ENCODE data around the gene COL19A1.

COL19A1 gene

DNA sequence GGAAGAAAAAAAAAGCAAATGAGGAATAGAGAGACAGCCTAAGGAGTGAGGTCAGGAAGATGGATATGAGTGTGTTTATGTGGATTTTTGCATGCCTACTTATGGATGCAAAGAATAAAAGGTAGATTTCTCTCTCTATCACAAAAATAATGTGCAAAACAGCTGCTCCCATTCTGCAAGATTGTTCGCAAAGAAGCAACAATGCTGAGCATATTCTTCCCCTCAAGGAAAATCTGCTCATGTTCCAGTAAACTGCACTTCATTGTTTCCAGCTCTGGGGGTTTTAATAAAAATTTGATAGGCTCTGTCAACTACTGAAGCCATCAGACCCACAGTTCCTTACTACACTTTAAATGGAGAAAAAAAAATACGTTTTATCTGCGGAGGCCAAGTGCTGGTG, 259.2 kb downstream of the COL19A1 start:
- no peak for DNase-seq (ENCODE audit: low read depth)

DNA sequence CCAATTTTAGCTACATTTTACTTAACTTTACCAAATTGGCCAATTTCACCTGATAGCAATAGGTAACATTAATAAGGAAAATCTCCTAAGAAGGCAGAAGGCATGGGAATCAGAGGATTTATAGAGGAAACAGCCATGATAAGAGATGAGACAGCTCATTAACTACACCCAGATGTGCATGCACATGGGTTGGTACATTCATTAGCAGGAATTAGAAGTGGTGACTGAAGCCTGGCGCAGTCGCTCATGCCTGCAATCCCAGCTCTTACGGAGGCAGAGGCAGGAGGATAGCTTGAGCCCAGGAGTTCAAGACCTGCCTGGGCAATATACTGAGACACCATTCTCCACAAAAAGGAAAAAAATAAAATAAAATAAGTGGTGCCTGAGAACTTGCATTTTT, 263.0 kb downstream of the COL19A1 start:
- no peak for DNase-seq (ENCODE audit: low read depth)

- DNase-seq (ENCODE audit: low read depth) = no peak
Observed at GRCh38 chr6:70130865-70131264, 264.5 kb downstream of the COL19A1 start.

DNA sequence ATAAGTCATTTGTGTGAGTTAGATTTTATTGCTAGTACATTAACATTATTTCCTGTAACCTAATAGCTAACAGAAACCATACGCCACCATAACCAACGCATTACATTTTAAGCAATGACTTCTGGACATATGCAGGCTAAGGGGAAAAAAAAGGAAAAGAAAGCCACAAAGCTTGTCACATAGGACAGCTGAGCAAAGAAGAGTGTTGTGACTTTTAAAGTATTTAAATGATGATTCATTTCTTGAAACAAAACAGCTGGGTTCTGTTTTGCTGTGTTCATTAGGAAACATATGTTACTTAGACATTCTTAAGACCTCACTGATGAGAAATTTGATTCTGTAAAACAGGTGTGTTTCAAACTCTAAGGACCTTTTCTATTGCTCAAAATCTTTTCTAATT, 265.2 kb downstream of the COL19A1 start:
- no peak for DNase-seq (ENCODE audit: low read depth)

DNA sequence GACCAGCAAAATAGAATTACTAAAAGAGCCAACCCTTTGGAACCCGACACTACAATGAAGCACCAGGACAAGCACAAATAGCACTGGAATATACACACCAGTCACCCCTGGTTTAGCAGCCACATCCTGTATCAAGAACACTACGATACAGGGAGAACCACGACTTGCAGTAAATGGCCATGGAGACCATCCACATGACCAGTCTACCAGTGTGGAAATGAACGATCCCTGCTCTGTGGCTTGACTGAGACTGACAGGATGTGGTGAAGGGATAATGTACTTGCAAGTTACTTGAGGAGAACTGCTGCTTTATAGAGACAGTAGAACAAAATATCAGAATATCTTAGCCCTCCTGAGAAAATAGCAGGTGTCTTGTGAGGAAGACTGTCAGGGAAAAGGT, 266.9 kb downstream of the COL19A1 start:
- DNase-seq (ENCODE audit: low read depth) = no peak

DNA sequence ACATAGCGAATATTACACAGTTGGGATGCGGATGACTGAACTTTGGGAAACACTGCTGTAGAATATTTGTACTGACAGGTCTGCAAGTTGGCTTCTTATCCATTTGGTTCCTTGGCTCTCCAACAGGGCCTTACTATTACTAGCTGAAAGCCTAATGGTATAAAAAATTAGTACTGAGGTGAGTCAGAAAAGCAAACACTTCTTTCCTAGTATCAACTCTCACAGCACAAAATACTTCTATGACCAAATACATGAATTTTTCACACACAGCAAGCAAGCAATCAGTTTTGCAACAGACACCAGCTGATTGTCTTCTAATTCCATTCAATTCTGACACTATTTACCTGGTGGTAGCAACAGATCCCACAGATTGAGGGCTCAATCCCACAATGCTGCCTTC, 268.2 kb downstream of the COL19A1 start:
- no peak for DNase-seq (ENCODE audit: low read depth)

DNA sequence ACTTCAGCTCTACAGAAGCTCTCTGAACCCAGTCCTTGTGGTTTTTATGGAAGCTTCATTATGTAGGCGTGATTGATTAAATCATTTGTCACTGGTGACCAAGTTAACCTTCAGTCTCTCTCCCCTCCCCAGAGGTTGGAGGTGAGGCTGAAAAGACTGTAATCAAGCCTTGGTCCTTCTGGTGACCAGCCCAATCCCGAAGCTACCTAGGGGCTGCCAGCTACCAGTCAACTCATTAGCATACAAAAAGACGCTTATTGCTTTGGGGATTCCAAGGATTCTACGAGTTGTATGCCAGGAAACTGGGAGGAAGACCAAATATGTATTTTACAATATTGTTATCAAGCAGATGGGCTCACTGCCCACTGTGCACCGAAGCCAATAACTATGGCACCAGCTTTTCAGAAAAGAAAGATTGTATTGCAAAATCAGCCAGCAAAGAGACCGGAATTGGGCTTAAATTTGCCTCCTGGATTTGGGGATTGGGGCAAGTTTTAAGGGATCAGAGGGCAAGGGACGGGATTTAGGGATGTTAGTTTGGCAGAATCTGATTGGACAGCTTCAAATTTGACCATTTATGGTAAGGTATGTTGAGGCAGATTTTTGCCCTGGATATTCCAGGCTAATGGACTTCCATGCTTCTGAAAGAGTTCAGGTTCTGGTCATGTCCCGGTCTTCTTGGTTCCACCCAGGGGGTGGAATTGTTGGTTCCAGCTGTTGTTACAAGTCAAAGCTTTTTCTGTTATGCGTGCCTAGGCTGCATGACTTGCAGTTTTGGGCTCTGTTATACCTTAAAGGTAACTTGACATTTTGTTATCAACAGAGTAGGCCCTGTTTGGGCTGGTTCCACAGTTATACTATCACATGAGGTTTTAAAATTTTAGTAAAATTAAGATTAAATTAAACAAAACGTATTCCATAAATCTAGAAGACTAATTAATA, 269.1 kb downstream of the COL19A1 start:
- no peak for DNase-seq (ENCODE audit: low read depth)

- no peak for DNase-seq (ENCODE audit: low read depth)
Observed at GRCh38 chr6:70136996-70137395, 270.6 kb downstream of the COL19A1 start.

DNA sequence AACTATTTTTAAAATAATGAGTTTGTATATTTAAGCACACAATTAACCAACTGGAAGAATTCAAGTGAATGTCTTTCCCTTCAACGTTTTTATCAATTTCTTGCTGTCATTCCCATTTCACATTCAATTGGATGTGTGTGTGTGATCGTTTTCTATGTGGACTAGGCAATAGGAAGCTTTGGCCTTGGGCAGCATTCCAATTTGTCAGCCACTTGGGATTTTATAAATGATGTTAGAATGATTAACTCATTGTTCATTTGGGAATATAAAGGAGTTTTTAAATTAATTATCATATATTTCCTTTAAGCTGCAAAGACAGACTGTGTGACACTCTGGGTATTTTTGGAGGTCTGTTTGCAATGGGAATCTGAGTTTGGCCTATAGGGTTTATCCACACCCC, 274.1 kb downstream of the COL19A1 start:
- DNase-seq (ENCODE audit: low read depth) = no peak

GRCh38 chr6:70142034-70142433, 275.7 kb downstream of the COL19A1 start:
- DNase-seq (ENCODE audit: low read depth) = no peak

GRCh38 chr6:70145178-70145577, 278.8 kb downstream of the COL19A1 start:
- no peak for DNase-seq (ENCODE audit: low read depth)

GRCh38 chr6:70149209-70149788, 282.9 kb downstream of the COL19A1 start:
- DNase-seq (ENCODE audit: low read depth) = no peak

DNA sequence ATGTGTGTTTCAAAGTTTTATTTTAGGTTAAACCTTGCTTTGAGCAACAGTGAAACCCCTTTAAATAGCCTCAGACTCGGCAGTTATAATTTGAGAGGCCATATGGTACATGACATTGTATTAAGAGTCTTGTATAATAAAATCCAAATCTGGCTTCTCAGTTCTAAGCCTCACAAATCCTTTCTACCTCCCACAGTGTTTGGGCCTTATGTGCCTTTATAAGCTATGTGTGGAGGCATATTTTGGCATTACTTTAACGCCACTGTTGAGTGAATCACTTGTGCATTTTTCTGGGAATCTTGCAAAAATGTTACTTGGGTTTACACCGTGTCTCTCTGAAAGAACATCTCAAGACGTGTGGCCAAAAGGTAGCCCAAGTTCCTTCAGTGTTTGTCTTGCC, 284.2 kb downstream of the COL19A1 start:
- DNase-seq (ENCODE audit: low read depth) = no peak

DNA sequence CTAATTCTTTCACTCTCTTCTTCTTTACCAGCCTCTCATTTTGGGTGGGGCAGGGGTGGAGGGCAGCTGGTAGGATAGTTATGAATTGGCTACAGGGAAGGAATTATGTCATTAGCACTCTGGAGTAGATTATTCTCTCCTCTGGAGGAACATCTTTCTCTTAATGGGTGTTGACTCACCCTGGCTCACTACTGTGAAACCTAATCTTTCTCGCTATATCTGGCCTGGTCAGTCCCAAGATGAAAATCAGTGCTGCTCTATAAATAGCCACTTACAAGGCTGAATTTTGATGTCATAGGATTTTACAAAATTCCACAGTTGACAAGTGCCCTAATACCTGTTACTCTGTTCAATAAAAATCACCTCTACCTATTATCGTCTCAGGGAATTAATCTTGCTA, 285.3 kb downstream of the COL19A1 start:
- DNase-seq (ENCODE audit: low read depth) = no peak

GRCh38 chr6:70152786-70153185, 286.4 kb downstream of the COL19A1 start:
- no peak for DNase-seq (ENCODE audit: low read depth)

DNA sequence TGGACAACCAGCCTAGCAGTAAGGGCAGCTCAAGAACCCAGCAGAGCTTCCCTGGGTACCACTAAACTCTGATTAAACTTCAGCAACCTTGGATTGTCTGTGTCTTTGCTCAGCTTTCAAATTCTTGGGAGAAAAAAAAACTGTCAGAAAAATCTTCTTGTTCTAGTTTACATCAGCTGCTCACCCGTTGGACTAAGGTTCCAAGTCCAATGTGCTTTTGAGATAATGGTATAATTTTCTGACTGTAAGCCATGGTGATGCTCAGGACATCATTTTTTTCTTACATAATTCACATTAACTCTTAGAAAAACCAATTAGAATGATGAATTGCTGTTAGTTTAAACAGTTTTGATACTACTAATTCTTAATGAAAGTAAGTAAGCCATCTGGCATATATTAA, 290.7 kb downstream of the COL19A1 start:
- DNase-seq (ENCODE audit: low read depth) = no peak

DNA sequence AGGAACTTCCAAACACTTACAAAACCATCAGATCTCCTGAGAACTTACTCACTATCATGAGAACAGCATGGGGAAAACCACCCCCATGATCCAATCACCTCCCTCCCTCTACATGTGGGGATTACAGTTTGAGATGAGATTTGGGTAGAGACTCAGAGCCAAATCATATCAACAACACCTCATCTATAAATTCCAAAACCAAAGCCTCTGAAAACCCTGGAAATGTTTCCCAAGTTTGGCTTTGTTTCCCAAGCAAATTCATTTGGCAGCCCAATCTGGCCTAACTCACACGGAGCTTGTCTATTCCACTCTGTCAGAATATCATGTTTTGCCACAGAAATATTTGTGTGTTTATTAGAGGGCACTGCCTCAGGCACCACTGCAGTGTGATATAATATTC, 293.9 kb downstream of the COL19A1 start:
- no peak for DNase-seq (ENCODE audit: low read depth)

- DNase-seq (ENCODE audit: low read depth) = no peak
Observed at GRCh38 chr6:70162972-70163371, 296.6 kb downstream of the COL19A1 start.

DNA sequence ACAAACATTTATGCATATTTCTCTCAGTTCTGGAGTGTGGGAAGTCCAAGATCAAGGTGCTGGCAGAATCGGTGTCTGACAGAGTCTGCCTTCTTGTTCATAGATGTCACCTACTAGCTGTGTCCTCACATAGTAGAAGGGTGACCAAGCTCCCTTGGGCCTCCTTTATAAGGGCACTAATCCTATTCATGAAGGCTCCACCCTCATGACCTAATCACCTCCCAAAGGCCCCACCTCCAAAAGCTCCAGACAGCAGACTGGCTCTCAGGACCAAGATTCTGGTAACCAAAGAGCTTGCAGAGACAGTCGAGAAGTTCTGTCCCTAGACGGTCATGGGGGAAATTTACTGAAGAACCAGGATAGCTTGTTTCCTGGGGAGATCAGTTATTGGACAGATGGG, 297.4 kb downstream of the COL19A1 start:
- no peak for DNase-seq (ENCODE audit: low read depth)

DNA sequence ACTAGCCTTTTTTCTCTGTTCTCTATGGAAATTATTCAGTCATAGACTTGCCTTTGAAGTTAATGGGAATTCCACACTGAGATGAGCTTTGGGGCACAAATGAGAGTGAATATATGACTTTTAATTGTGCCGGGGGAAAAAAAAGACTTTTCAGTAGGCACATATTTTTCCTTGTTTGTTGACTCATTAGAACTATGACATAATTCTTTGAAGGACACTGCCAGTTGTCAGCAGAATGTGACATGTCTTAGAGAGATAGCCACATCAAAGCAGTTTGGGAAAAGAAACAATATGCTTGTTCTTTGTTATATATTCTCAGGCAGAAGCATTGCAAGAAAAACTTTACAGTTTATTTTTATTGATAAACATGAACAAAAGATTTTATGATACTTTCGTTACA, 298.2 kb downstream of the COL19A1 start:
- DNase-seq (ENCODE audit: low read depth) = no peak

DNA sequence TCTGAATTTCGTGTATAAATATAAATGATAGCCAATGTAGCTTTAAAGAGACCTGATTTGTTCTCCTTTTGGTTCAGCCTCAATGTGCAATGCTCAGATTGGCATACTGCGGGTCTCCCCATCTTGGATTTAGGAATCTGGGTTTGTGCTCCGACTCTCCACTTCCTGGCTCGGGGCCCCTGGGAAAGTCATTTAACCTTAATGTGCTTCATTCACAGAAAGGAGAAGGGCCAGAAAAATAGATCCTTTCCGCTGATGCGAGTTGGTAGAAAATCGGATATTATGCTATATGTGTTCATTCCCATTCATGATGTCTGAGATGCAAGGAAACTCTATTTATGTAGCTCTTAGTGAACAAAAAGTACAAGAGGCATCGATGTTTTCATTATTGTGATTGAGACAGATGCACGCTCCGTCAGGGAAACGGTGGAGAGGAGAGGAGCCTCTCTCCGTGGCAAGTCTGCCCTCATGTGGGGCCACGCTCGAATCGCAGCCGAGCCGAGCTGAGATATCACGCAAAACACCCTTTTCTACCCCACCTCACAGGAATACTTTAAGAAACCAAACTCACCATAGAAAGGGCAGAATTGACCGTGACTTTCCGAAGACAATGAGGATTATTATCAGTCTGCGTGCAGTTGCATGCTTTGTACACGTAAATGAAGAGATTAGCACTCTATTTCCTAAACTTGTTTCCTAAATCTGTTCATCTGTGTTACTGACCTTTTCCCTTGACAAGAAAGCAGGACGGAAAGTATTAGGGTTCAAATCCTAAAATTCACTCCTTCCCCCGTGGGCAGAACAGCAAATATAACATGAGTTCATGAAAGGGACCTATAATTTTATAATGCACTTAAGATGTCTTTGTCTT, 300.0 kb downstream of the COL19A1 start:
- no peak for DNase-seq (ENCODE audit: low read depth)

- DNase-seq (ENCODE audit: low read depth) = no peak
Observed at GRCh38 chr6:70168681-70169377, 302.5 kb downstream of the COL19A1 start.

All from stimulated activated CD8-positive, alpha-beta memory T cell treated with anti-CD3 and anti-CD28 coated beads, Interleukin-15, amount 100 ng/mL, for 1 hour (primary cell).